Motor neuron (in vitro differentiated cells): ENCODE data around the gene CBX4. TPM values are rescaled to one million over a fixed set of nuclear protein-coding genes. Genes with fewer than 3 reads are reported as not detected.

Experiments
- ATAC-seq, 8 experiments: fragments of 200-7000 bp; cut with Tn5 transposase; replicated peaks in 6 of 8; 2 replicates each; pipeline ENCODE4 v1.8.0; 2021; ENCODE audit warnings: mild to moderate bottlenecking in 8 of 8, moderate library complexity in 8 of 8
- H3K27ac ChIP-seq, 2 donors: fragments of 250-450 bp; sonication (Bioruptor Pico); 2 replicates each; pipeline ENCODE4 v1.9.0; 2021; ENCODE audit warnings: antibody characterized with exemption in 2 of 2, mild to moderate bottlenecking in 2 of 2, moderate library complexity in 1 of 2
- H3K4me1 ChIP-seq, 2 donors: fragments of 250-450 bp; sonication (Bioruptor Pico); replicated peaks in 1 of 2; 2 replicates each; pipeline ENCODE4 v1.6.1; 2021; ENCODE audit warnings: antibody characterized with exemption in 2 of 2, mild to moderate bottlenecking in 2 of 2, moderate library complexity in 1 of 2
- H3K4me3 ChIP-seq, 5 donors: fragments of 250-450 bp; sonication (Bioruptor Pico); 2 replicates each; pipeline ENCODE4 v1.9.0; 2021; ENCODE audit warnings: antibody characterized with exemption in 5 of 5, mild to moderate bottlenecking in 5 of 5, moderate library complexity in 4 of 5
- WGBS, 10 experiments: fragments of 450-650 bp; shearing (Covaris generic); methylation state at CpG; one replicate each; pipeline ENCODE4 v1.0.0; 2022; 5-methylcytosine and 5-hydroxymethylcytosine counted together
- in situ Hi-C, 9 experiments: fragments of 400-800 bp; cut with MboI; loops; one replicate each; pipeline ENCODE4 v1.15.0; 2021; ENCODE audit warnings: low sequenced_read_pairs in 9 of 9, low pct_unique_long_range_greater_than_20kb in 2 of 9; ENCODE audit not compliant: unreplicated experiment in 9 of 9
- total RNA-seq, 8 experiments: library from RNA; unstranded; fragments of 300-600 nt; gene quantifications; 2 replicates each; pipeline versions ENCODE4 v1.2.3 to v1.2.4, GENCODE V29; 2022

Gene CBX4
- total RNA-seq, 8 experiments from 2014 or later: 10.9 to 51.0 (median 33.0) TPM

DNA sequence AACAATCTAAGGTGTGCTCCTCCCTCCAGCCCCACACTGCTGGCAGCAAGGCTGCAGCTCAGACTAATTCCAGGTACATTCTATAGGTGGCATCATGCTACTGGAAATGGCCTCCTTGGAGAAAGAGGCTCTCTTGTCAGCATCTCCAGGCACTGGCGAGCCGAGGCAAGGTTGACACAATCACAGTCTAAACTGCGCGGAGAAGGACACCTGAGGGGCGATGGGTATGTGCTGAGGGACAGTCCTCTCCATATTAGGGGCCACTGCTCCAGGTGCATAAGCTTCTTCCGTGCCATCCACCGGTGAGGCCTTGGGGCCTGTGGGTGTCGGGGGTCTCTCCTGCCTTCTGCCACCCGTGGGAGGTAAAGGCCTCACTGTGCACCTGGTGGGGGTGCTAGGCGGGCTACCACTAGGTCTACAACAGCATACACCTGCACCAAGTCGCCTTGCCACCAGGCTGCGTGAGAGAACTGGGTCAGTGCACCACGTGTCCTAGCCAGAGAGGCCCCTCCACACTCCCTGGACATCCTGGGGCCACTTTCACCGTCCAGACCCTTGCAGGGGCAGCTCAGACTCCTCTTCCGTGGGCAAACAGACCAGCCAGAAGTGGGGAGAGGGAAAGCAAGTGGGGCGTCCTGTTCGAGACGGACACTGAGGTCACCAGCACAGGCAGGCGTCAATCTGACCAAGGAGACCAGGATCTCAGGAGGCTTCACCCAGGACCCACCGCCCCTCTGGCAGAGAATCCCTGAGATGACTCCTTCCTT is 30.3 kb downstream of the CBX4 start:
- Histone ChIP-seq H3K4me1 (peaks cover 42 to 49% of the 10 kb centered on the region in 2 donors), H3K27ac (peak overlapping the region; percentile 96 to 98), H3K4me3 (peak overlapping the region in 1 of 5 donors; percentile 48)
- in situ Hi-C loops: loop anchor here in 3 of 9 experiments (25.0 kb wide), 1 partner anchor 178 kb away; no protein-coding TSS in a partner anchor
- 0 to 80% (median 52%) methylated on average over 1 to 7 of the region's 20 CpGs; no CpG with 5 or more reads in 7 of the 10 experiments for WGBS, 10 experiments
- ATAC-seq: peak in 1 of 8 experiments; percentile 2

DNA sequence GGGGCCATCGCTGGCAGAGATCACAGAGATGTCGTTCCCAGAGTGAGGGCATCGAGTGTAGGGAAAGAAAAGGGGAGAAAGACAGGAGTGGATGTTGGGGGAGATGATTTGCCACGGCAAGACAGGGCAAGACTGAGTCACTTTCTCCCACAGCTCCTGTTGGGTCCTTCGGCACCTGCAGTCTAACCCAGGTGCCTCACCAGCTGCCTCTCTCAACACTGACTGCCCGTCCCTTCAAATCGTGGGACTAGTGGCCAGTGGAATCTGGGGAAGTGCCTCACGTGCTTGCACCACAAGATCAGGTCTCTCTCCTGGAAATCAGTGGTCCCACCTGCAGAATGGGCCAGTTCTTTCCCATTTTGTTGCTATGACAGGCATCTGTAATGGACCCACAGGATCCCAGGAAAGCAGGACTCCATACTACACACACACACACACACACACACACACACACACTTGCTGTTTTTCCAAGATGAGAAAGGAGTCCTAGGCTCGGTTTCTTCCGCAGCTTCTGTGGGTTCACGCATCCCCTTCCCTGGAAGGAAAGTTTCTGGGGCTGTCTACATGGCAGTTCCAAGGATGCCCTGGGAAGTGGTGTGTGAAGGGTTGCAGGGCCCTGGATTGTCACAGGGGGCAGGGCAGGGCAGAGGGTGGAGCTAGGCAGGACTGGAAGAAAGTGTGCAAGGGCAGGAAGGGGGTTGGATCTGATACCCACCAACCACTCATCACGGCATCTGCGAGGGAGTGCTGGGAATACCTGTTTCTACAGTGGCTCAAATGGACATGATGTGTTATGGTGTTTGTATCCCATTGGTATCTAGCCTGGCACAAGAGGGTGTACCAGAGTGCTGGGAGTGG is 32.1 kb downstream of the CBX4 start:
- no peak for ATAC-seq
- Histone ChIP-seq H3K4me3 (no peak overlapping the region), H3K27ac (no peak overlapping the region), H3K4me1 (peaks cover 34 to 37% of the 10 kb centered on the region in 2 donors)
- in situ Hi-C loops: loop anchor here in 3 of 9 experiments (25.0 kb wide), 1 partner anchor 180 kb away; no protein-coding TSS in a partner anchor
- 0 to 40% (median 23%) methylated on average over 1 to 5 of the region's 13 CpGs; no CpG with 5 or more reads in 3 of the 10 experiments for WGBS, 10 experiments

DNA sequence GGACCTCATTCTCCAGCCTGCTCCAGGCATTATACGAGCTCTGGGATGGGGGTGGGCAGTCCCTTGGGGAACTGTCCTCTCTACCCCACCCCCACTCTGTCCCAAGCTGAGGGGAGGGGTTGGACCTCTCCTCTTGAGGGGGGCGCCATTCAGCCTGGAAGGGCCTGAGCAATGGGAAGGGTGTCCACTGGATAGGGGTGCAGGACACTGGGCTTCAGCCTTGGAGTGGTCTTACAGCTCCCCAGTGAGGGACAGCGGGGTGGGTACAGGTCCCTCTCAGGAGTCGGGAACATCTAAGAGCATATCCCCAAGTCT is 32.8 kb downstream of the CBX4 start:
- H3K4me1 ChIP-seq: peaks cover 27 to 30% of the 10 kb centered on the region in 2 donors
- ATAC-seq: no peak
- no peak overlapping the region for H3K4me3 ChIP-seq
- no peak overlapping the region for H3K27ac ChIP-seq
- 35 to 57% methylated on average over 1 to 2 of the region's 4 CpGs; no CpG with 5 or more reads in 8 of the 10 experiments for WGBS, 10 experiments
- in situ Hi-C loops: loop anchor here in 3 of 9 experiments (25.0 kb wide), 1 partner anchor 181 kb away; no protein-coding TSS in a partner anchor

DNA sequence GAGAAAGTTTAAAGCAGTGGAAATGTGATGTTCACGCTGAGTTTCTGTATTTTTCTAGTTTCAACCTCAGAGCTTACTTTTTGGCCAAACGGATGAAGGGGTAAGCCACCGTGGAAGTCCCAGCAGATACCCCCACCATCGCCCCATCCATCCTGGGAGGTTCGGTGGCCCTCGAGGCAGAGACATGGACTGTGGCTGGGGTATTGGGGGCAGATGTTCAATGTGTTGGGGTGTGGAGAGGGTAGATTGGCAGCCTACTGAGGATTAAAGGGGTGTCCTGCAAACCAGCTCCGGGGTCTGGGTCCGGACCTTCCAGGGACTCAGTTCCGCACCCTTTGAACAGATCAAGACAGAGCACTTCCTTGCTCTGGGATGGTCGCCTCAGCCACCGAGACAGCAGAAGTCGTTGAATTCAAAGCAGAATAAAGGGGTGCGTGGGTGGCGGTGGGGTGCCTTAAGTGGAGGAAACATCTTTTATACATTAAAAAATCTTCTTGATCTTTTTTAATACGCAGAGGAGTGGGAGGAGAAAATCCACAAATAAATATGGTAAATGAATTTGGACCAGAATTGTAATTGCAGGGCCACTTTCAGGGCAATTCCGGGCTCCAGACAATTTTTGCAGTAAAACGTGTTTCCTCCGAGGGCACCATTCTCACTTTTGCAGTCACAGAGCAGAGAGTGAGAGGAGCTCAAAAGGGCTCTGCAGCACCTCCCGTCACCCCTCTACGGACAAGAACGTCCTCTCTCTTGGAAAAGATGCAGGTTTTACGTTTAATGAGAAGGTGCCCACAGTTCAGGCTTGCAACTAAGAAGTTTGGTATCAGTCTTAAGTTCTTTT is 34.2 kb downstream of the CBX4 start:
- WGBS, 10 experiments: 0 to 52% (median 29%) methylated on average over 1 to 17 of the region's 22 CpGs; no CpG with 5 or more reads in 2 of the 10 experiments
- no peak for ATAC-seq
- peaks cover 31 to 35% of the 10 kb centered on the region in 2 donors for H3K4me1 ChIP-seq
- in situ Hi-C loops: loop anchor here in 3 of 9 experiments (25.0 kb wide), 1 partner anchor 182 kb away; no protein-coding TSS in a partner anchor
- no peak overlapping the region for H3K4me3 ChIP-seq
- H3K27ac ChIP-seq: no peak overlapping the region

DNA sequence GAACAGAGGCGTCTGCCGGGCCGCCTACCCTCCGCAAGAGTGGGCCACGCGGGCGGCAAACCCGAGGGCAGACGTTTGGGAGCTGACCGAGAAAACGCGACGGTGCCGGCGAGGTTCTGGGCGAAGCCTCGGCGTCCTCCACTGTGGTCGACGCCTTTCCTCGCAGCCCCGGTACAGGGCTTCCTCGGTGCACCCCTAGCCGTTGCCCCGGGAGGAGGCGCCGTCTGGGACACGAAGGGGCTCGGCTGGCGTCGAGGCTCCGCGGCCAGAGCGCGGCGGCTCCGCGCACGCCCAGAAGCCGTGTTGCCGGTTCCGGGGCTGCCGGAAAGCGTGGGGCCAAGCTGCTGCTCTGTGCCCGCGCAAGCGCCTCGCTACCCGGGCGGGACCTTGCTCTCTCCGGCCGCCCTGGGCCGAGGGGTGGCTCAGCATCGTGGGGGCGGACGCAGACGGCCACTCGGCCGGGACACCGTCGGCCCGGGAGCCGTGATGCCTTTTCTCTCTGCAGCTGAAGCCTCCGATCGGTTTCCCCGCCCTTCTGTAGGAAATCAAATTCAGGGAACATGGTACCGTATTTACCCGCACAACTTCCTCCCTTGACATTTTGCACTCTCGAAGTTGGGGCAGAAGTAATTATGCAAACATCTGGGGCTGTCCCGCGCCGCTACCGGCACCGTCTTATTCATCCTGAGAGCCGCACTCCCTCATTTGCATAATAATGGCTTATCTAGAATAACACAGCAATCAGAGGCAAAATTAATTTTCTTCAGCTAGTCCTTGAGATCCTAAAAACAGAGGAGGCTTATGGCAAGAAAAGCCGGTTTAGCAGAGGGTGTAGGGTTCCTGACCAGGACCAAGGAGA is 35.0 kb downstream of the CBX4 start:
- peak in 7 of 8 experiments; percentile 27 to 61 (median 37) for ATAC-seq
- WGBS, 10 experiments: 0 to 16% (median 1%) methylated on average over 4 to 16 of the region's 76 CpGs; no CpG with 5 or more reads in 3 of the 10 experiments
- H3K27ac ChIP-seq: peak overlapping the region in 1 of 2 donors; percentile 11
- H3K4me1 ChIP-seq: peaks cover 27 to 32% of the 10 kb centered on the region in 2 donors
- peak overlapping the region; percentile 17 to 37 (median 29) for H3K4me3 ChIP-seq
- in situ Hi-C loops: loop anchor here in 3 of 9 experiments (25.0 kb wide), 1 partner anchor 183 kb away; no protein-coding TSS in a partner anchor

DNA sequence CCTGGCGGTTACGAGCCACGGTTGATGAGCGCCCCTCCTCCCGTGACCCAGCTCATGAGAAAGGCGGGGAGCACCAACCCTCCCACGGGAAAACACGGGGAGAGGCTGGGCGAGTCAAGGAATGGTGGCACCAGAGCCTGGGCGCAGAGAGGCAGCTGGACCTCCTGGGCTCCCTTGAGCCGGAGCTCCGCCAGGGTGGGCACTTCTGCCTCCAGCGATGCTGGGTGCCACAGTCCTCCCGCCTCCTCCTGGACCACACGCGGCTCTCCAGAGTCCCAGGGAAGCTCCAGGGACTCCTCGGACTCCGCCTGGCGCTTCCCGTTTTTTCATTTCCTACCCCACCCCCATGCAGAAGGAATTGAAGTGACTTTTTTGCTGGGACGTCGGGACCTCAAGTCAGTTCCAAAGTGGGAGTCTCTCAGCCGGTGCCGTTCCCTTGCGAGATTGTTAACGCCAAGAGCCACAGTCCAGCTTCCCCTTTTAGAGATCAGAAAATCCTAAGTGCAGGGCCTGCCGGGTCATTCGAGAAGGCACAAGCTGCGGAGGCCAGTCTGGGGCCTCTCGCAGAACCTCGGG is 35.7 kb downstream of the CBX4 start:
- in situ Hi-C loops: loop anchor here in 3 of 9 experiments (25.0 kb wide), 1 partner anchor 184 kb away; no protein-coding TSS in a partner anchor
- Histone ChIP-seq H3K4me1 (peaks cover 27 to 33% of the 10 kb centered on the region in 2 donors), H3K4me3 (peak overlapping the region in 1 of 5 donors; percentile 37), H3K27ac (peak overlapping the region in 1 of 2 donors; percentile 11)
- no peak for ATAC-seq
- WGBS, 10 experiments: 12 to 50% (median 27%) methylated on average over 2 to 10 of the region's 31 CpGs; no CpG with 5 or more reads in 6 of the 10 experiments

DNA sequence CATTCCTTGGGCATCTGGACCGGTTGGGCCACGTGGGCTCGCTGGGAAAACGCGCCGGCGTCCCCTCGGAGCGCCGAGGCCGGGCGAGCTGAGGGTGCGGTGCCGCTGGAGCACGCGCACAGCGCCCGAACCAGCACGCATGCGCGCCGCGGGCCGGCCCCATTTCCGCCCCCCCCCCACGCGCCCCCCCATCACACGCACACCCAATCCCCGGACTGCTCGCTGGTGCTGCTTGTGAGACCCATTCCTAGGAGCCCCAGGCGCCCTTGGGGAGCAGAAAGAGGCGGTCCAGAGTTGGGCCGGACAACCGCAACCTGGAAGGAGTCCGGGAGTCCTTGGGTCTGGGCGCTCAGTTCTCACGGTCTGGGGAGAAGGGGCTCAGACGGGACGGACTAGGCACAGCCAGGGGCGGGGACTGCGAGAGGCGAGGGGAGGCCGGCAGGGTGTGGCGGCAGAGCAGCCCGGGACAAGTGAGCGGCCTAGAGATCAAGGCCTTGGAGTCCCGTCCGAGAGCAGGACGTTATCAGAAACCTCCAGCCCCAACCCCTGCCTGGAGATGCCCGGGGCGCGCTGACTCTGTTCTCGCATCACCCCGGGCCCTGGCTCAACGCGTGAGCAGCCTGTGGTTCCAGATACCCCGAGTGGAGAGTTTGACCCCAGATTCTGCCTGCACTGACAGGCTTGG is 36.4 kb downstream of the CBX4 start:
- in situ Hi-C loops: loop anchor here in 3 of 9 experiments (25.0 kb wide), 1 partner anchor 184 kb away; no protein-coding TSS in a partner anchor
- H3K4me1 ChIP-seq: peaks cover 33 to 39% of the 10 kb centered on the region in 2 donors
- ATAC-seq: no peak
- WGBS, 10 experiments: 0 to 25% (median 9%) methylated on average over 2 to 4 of the region's 57 CpGs; no CpG with 5 or more reads in 6 of the 10 experiments
- H3K27ac ChIP-seq: no peak overlapping the region
- H3K4me3 ChIP-seq: no peak overlapping the region

DNA sequence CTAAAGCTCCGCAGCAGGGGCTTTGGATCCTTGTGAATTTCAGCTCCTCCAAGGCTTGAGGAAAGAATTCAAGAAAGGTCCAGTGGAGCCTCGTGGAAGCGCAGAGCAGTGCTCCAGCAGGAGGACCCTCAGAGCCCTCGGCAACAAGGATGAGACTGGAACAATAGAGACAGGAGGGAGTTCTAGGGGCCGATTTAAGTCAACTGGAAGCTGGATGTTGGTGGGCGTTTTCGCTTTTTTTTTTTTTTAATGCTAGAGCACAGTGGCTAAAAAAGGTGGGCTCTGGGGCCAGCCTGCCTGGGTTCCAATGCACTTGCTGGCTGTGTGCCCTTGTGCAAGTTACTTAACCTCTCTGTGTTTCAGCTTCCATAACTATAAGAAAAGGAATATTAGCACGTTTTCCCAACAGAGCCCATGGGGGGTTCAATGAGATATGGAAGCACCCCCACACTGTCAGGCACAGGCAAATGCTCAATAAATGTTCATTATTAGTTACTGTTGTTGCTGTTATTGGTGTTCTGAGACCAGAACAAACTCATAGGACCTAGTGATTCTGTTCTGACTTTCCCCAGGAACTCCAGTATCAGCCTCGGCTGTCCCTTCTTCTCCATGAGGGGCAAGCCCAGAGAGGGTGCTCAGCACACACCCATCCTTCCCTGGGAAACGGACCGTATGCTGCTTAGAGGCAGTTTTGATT is 37.1 kb downstream of the CBX4 start:
- 0 to 51% (median 17%) methylated on average over 1 to 8 of the region's 11 CpGs; no CpG with 5 or more reads in 1 of the 10 experiments for WGBS, 10 experiments
- in situ Hi-C loops: loop anchor here in 3 of 9 experiments (25.0 kb wide), 1 partner anchor 185 kb away; no protein-coding TSS in a partner anchor
- Histone ChIP-seq H3K4me1 (peaks cover 34 to 41% of the 10 kb centered on the region in 2 donors), H3K27ac (no peak overlapping the region), H3K4me3 (no peak overlapping the region)
- no peak for ATAC-seq

DNA sequence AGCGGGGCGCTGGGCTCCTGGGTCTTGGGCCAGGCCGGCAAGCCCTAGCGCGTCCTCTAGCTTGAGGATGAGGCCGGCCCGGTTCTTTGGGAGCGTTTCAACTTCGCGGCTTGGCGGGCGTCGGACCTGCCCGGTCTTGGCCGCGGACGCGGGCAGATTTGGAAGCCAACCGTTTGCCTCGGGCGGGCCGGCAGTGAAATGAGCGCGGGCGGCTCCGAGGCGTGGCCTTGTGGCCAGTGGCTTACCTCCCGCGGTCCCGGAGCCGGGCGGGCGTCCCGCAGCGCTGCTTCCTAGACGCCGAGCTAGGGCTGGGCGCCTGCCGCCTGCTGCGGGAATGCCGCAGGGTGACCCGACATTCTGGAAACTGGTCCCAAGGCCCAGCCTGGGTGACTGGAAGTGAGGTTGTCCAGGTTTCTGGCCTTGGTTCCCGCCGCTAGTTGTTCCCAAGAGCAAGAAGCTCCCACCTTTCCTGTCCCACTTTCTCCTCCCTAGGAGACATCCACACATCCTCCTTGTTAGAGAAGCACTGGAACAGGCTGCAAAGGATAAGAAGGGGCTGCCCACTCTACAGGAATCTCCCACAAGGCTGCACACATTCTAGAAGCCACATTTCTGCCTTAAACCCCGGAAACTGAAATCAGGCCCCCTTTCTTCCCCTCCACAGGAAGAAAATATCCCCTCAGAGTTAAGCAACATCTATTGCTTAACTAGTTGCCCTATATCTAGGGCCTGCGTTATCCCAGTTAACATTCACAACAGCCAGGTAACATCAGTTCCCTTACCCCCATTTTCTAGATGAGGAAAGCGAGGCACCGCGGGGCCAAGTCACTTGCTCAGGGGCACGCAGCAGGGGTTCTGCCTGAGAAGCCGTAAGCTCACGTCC is 37.8 kb downstream of the CBX4 start:
- Histone ChIP-seq H3K4me3 (peak overlapping the region in 1 of 5 donors; percentile 14), H3K27ac (no peak overlapping the region), H3K4me1 (peaks cover 34 to 41% of the 10 kb centered on the region in 2 donors)
- WGBS, 10 experiments: 0 to 67% (median 31%) methylated on average over 3 to 26 of the region's 52 CpGs; no CpG with 5 or more reads in 2 of the 10 experiments
- ATAC-seq: no peak
- in situ Hi-C loops: loop anchor here in 3 of 9 experiments (25.0 kb wide), 1 partner anchor 186 kb away; no protein-coding TSS in a partner anchor
